ENCODE data around the gene CAMK1D.

Gene CAMK1D

DNA sequence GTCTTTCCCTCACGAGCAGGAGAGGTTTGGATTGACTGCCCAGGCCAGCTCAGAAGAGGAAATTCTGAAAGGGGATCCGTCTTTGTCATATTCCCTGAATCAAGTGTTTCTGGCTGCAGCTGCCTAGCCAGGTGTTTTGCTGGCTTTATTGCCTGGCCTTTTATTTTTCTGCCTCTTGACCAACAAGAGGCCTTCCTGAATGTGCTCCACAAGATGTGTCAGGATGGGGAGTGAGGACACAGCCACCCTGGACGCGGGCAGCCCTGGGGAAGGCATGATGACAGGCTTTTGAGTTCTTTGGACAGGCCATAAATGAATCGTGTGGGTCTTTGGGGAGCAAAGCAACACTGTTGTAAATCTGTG lies 163.6 kb downstream of the CAMK1D start:
- no peak for DNase-seq
- no peaks in the 10 kb centered on the region for H3K36me3 ChIP-seq (replicated peaks; ENCODE audit: insufficient read depth, low read length)

DNA sequence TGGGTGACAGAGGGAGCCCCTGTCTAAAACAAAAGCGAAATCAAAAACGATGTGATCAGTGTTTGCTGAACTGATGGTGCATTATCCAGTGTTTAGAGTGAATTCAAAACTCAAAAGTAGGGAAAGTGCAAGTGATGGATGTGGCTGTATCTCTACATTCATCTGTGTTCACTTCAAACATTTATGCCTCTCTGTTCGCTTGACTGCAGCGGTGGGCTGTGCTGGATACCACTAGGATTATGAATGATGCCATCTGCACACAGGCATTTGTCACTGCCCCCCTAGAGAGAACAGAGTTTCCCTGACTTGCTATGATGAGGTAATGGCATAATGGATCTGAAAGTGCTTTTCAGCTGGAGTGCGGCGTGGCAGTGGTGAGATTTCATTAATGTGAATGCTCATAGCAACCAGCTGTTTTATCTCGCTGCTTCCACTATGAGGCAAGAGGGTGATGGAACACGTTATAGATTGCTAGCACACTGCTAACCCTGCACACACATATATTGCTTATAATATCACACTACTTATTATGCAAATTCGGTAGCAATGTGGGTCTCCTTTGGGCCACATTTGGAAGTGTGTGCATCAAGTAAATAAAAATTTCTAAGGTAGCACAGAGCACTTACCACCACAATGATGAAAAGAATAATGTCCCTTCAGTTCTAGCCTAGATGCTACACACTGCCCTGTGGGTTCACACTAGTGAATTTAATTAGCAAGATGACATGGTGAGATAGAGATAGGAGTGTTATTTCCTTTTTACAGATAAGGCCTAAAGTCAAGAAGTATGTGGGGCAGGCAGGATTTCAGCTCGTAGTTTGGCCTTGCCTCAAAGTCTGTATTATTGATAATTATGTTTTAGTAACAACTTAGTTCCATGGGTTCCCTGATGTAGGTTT lies 164.7 kb downstream of the CAMK1D start:
- H3K4me2 ChIP-seq (ENCODE audit: low read depth, low read length) = no peak overlapping the region

More for the DNA sequence above, 163.6 kb downstream of the CAMK1D start:
- Histone ChIP-seq H3K4me2 (ENCODE audit: low read depth, low read length) (no peak overlapping the region), H3K79me2 (ENCODE audit: low read length) (peaks cover 20% of the 10 kb centered on the region; the same call in 1 of the 2 replicates), H4K20me1 (ENCODE audit: insufficient read depth, low read length) (no peaks in the 10 kb centered on the region), H3K9ac (ENCODE audit: low read length) (no peak overlapping the region), H2AFZ (ENCODE audit: low read length) (no peak overlapping the region), H3K27me3 (replicated peaks; ENCODE audit: insufficient read depth, low read length) (no peaks in the 10 kb centered on the region), H3F3A (ENCODE audit: insufficient read depth, low read length) (no peaks in the 10 kb centered on the region), H3K9me3 (replicated peaks; ENCODE audit: insufficient read depth, low read length) (no peaks in the 10 kb centered on the region), H3K9me2 (replicated peaks; ENCODE audit: insufficient read depth, low read length) (no peaks in the 10 kb centered on the region), H3K4me1 (ENCODE audit: low read length) (peaks cover 8% of the 10 kb centered on the region; the same call in 1 of the 2 replicates), H3K27ac (ENCODE audit: low read length) (no peak overlapping the region), H3K4me3 (ENCODE audit: low read length) (no peak overlapping the region)
- TF ChIP-seq, protein P1, sequence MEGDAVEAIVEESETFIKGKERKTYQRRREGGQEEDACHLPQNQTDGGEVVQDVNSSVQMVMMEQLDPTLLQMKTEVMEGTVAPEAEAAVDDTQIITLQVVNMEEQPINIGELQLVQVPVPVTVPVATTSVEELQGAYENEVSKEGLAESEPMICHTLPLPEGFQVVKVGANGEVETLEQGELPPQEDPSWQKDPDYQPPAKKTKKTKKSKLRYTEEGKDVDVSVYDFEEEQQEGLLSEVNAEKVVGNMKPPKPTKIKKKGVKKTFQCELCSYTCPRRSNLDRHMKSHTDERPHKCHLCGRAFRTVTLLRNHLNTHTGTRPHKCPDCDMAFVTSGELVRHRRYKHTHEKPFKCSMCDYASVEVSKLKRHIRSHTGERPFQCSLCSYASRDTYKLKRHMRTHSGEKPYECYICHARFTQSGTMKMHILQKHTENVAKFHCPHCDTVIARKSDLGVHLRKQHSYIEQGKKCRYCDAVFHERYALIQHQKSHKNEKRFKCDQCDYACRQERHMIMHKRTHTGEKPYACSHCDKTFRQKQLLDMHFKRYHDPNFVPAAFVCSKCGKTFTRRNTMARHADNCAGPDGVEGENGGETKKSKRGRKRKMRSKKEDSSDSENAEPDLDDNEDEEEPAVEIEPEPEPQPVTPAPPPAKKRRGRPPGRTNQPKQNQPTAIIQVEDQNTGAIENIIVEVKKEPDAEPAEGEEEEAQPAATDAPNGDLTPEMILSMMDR (IDR thresholded peaks at IDR 0.05; ENCODE audit: low read length) = no peak
- TF ChIP-seq EZH2 (optimal IDR thresholded peaks at IDR 0.05; ENCODE audit: low read depth, low read length) (no peak), EZH2phosphoT487 (IDR thresholded peaks at IDR 0.05; ENCODE audit: low read length) (no peak)

DNA sequence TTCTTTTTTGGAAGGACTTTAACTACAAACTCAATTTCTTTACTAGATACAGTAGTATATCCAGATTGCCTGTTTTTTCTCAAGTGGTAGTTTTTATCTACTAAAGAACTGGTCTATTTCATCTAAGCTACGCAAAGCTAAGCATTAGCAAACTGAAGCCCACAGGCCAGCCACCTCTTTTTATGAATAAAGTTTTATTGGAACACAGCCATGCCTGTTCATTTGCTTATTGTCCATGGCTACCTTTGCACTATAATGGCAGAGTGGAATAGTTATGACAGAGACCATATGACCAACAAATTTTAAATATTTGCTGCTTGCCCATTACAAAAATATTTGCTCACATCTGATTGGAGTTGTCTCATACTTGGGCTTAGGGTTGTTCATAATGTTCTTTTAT lies 168.7 kb downstream of the CAMK1D start:
- Histone ChIP-seq H3K4me3 (ENCODE audit: low read length) (no peak overlapping the region), H3K79me2 (ENCODE audit: low read length) (peaks cover 15% of the 10 kb centered on the region)
- no peak for DNase-seq

More for the DNA sequence above, 164.7 kb downstream of the CAMK1D start:
- Histone ChIP-seq H3K4me1 (ENCODE audit: low read length) (peaks cover 7% of the 10 kb centered on the region; the same call in 1 of the 2 replicates), H3K79me2 (ENCODE audit: low read length) (peaks cover 18% of the 10 kb centered on the region; the same call in 1 of the 2 replicates), H3K36me3 (replicated peaks; ENCODE audit: insufficient read depth, low read length) (no peaks in the 10 kb centered on the region), H3K9me2 (replicated peaks; ENCODE audit: insufficient read depth, low read length) (no peaks in the 10 kb centered on the region), H3K9ac (ENCODE audit: low read length) (no peak overlapping the region), H3K9me3 (replicated peaks; ENCODE audit: insufficient read depth, low read length) (no peaks in the 10 kb centered on the region), H3K4me3 (ENCODE audit: low read length) (no peak overlapping the region), H3F3A (ENCODE audit: insufficient read depth, low read length) (no peaks in the 10 kb centered on the region), H3K27ac (ENCODE audit: low read length) (no peak overlapping the region), H2AFZ (ENCODE audit: low read length) (no peak overlapping the region), H4K20me1 (ENCODE audit: insufficient read depth, low read length) (no peaks in the 10 kb centered on the region), H3K27me3 (replicated peaks; ENCODE audit: insufficient read depth, low read length) (no peaks in the 10 kb centered on the region)
- TF ChIP-seq EZH2phosphoT487 (IDR thresholded peaks at IDR 0.05; ENCODE audit: low read length) (no peak), EZH2 (optimal IDR thresholded peaks at IDR 0.05; ENCODE audit: low read depth, low read length) (no peak)
- TF ChIP-seq, protein P1 (IDR thresholded peaks at IDR 0.05; ENCODE audit: low read length) = no peak
- DNase-seq = no peak

More for the DNA sequence above, 168.7 kb downstream of the CAMK1D start:
- no peaks in the 10 kb centered on the region for H3F3A ChIP-seq (ENCODE audit: insufficient read depth, low read length)
- H3K27me3 ChIP-seq (replicated peaks; ENCODE audit: insufficient read depth, low read length) = no peaks in the 10 kb centered on the region
- H2AFZ ChIP-seq (ENCODE audit: low read length) = no peak overlapping the region
- TF ChIP-seq EZH2phosphoT487 (IDR thresholded peaks at IDR 0.05; ENCODE audit: low read length) (no peak), EZH2 (optimal IDR thresholded peaks at IDR 0.05; ENCODE audit: low read depth, low read length) (no peak)
- TF ChIP-seq, protein P1 (IDR thresholded peaks at IDR 0.05; ENCODE audit: low read length) = no peak
- H3K9me2 ChIP-seq (replicated peaks; ENCODE audit: insufficient read depth, low read length) = no peaks in the 10 kb centered on the region
- no peaks in the 10 kb centered on the region for H3K9me3 ChIP-seq (replicated peaks; ENCODE audit: insufficient read depth, low read length)
- no peak overlapping the region for H3K4me2 ChIP-seq (ENCODE audit: low read depth, low read length)
- no peak overlapping the region for H3K9ac ChIP-seq (ENCODE audit: low read length)
- no peaks in the 10 kb centered on the region for H3K4me1 ChIP-seq (ENCODE audit: low read length)
- no peaks in the 10 kb centered on the region for H3K36me3 ChIP-seq (replicated peaks; ENCODE audit: insufficient read depth, low read length)
- H4K20me1 ChIP-seq (ENCODE audit: insufficient read depth, low read length) = no peaks in the 10 kb centered on the region
- no peak overlapping the region for H3K27ac ChIP-seq (ENCODE audit: low read length)
